Measurements from ENCODE around the gene YKT6.

Gene YKT6

DNA sequence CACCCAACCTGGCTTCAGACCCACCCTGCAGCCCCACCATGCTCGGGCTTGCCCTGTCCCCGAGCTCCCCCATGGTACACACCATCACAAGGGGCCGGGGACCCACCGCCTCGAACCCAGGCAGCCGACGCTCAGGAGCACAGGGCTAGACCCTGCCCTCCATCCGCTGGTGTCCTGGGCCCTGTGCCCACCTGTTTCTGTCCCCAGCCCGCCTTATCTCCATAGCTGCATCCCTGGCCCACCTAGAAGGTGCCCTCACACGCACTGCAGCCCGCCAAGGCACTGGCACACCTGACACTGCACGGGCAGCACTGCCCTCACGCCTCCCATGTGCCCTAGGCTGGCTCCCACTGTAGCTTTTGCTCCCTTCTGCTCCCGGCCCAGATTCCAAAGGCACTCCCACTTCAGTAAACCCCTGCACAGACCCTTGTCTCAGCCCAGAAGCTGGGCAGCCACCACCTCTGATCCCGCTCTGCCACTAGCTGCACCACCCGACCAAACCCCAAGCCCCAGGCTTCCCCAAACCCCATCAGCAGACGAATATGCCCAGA is 17.1 kb downstream of the YKT6 start:
- in situ Hi-C loops (cut with MboI; ENCODE audit: low sequenced_read_pairs), result no loop called here

DNA sequence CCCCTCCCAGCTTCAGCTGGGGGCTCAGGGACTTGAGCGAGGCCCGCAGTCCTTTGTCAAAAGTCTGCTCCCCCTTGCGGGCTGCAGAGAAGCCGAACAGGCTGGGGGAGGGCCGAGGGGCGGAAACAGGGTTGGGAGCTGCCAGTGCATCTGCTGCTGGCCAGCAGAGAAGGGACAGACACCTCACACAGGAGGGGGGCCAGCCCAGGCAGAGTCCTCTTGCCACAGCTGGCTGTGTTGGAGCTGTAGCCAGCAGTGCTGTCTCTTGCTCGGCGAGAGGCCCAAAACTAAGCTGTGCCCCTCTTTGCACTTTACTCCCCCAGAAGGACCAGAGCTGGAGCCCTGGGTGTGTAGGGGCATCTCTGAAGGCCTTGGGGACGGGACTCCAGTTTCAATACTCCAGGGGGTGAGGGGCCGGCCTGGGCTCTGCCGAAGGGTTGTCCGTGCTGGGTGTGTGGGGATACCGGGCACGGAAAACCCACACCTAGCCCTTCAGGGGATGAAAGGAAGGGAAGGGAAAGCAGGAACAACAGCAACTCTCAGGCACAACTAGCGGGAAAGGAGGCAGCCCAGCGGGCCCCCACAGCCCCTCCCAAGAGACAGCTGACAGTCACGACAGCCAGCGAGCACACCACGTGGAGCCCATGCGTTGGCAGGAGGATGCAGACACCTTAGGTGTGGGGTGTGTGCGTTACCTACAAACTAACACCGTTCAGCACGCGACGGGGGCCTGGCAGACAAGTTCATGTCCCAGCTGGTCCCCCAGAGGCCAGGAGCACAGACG is 17.8 kb downstream of the YKT6 start:
- in situ Hi-C loops (cut with MboI; ENCODE audit: low sequenced_read_pairs), result no loop called here

DNA sequence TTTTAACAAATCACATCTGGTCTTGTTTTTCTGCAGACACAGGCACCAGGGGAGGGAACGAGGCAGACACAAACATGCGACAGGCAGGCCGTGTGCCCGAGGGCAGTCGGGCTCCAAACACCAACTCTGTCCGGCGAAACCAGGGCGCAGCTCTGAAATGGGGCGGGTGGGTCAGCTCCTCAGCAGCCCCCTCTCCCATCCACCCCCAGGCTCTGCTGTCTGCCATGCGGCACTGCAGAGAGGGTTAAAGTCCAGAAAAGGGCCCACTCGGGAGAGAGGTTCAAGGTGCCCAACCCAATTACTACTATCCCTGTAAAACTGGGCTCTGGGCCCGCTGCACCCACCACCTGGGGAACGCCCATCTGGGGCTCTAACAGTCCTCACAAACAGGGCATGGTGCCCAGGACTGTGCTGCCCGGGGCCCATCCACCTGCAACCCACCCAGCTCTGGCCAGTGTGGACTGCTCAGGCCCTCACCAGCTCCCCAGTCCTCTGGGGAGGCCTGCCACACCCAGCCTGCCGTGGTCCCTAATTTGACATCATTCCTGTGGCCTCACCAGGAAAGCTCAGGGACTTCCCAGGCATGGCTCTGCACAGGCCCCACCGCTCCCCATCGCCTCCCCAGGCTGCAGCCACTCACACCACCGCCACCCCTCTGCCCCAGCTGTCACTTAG is 18.7 kb downstream of the YKT6 start:
- in situ Hi-C loops (cut with MboI; ENCODE audit: low sequenced_read_pairs), result no loop called here

DNA sequence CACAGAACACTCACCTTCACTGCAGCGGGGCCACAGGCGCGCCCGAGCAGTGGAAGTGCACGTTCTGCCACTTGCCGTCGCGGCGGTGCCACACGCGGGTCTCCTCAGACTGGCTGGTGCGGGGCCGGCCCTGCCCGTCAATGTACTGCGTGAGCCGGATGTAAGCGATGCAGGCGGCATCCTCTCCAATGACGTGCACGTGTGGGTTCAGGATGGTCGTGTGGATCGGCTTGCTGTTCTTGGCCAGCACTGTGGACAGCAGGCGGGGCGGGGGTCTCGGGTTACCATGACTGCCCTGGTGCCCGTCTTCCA is 19.2 kb downstream of the YKT6 start:
- in situ Hi-C loops (cut with MboI; ENCODE audit: low sequenced_read_pairs), result no loop called here

DNA sequence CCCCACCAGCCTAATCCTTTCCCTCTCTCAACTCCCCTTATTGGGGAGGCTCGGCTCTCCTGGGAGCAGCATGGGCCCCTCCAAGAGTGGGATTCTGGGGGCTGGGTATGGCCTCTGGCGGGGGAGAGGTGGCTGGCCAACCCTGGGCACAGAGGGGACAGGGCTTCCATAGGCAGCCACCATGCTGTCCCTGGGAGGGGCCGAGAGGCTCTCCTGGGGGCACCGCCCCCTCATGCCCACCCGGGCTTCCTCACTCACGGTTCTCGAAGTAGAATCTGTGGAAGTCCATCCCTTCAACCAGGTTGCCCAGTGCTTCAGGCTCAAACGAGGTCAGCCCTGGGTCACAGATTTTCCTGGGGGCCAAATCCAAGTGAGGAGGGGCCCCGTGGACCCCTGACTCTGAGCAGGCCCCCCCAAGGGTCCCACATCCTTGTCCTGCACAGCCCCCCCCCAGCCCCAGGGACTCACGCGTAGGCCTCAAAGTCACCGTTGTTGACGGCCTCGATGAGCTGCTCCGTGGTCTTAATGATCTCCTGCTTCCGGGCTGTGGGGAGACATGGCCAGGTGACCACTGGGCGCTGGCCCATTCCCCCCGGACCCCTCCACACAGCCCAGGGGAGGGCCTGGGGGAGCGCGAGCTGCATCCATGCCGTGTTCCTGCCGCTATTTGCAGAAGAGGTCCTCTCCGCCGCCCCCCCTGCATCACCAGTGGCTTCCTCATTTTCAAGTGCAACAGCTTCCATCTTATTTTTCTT is 19.8 kb downstream of the YKT6 start:
- in situ Hi-C loops (cut with MboI; ENCODE audit: low sequenced_read_pairs), result no loop called here

DNA sequence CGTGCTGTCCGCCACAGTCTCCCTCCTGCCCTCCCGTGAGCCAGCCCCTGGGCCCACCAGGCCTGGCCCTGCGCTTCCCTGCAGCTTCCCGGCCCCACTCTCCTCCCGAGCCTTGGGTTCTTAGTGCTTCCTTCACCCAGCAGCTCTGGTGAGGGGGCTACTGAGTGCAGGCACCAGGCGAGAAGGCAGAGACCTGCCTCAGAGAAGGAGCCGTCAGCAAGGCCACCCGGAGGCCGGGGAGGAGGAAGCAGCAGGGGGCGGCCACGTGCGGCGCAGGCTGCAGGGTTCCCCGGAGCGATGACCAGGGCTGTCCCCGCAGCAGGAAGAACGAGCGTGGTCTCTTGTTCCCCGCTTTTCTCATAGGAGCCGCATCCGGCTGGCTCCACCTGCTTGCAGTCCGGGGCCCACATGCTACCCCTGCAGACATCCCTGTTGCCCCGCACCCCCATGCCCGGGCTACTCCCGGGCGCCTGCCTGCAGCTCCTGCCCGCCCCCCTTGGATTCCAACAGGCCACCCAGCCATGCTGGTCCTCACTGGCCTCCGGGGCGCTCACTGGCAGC is 20.5 kb downstream of the YKT6 start:
- in situ Hi-C loops (cut with MboI; ENCODE audit: low sequenced_read_pairs), result no loop called here

DNA sequence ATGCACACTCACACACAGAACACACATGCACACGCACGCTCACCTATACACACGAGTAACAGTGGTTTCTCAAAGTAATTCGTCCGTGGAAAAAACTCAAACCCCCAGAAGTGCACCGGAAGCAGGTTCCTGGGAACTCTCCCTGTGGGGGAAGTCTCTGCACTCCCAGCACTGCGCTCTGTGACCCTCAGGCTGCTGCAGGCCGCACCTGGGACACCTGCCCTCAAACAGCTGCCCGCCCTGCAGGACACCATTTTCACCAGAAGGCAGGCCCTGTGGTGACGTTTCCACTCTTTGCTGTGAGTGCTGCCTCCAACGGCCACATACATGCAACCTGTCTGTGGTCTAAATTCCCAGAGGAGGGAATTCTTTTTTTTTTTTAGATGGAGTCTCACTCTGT is 21.3 kb downstream of the YKT6 start:
- in situ Hi-C loops (cut with MboI; ENCODE audit: low sequenced_read_pairs), result no loop called here

DNA sequence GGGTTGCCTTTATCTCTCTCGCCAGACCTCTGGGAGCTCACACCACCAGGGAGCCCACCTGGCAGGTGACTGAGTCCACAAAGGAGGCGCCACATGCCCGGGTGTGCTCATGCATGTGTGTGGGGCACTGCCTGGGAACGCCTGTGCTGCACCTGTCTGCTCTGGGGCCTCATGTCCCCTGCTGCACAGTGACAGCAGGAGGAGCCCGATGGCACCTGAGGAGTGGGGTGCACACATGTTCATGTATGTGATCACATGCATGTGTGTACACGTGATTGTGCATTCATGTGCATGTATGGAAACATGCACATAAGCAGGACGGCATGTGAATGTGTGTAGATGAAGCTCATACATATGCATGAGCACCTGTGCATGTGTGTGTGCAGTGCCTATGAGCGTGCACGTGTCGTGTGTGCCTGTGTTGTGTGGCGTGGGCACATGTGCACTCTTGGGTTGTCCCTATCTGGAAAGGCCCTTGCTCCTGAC is 22.0 kb downstream of the YKT6 start:
- in situ Hi-C loops (cut with MboI; ENCODE audit: low sequenced_read_pairs), result no loop called here

DNA sequence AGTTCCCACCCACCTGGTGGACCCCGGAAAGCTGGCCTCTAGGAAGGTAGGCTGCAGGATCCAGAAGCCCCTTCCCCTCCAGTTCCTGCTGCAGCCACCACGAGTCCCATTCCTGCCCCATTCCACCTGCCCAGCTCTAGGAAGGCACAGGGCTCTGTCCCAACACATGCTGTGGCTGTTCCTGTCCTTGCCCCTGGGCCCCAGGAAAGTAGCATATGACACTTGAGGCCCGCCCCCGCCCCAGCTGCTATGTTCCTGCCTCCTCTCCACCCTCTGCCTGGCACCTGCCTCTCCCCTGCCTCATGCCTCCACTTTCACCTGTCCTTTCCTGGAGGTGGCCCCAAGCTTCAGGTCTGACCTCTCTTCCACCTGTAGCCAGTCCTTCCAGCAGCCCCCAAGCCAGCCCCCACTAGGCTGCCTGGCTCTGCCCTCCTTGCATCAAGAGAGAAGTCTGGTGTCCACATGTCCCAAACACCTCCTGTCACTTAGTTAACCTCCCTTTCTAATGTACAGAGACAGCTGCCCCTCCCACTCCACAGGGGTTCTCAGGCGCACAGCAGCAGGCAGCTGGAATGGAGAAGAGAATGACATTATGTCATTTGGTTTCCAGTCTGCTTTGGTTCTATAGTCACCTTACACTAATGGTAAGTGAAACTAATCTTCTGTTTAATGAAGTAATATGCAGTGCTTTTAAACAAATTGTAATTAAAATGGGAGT is 22.7 kb downstream of the YKT6 start:
- in situ Hi-C loops (cut with MboI; ENCODE audit: low sequenced_read_pairs), result no loop called here

DNA sequence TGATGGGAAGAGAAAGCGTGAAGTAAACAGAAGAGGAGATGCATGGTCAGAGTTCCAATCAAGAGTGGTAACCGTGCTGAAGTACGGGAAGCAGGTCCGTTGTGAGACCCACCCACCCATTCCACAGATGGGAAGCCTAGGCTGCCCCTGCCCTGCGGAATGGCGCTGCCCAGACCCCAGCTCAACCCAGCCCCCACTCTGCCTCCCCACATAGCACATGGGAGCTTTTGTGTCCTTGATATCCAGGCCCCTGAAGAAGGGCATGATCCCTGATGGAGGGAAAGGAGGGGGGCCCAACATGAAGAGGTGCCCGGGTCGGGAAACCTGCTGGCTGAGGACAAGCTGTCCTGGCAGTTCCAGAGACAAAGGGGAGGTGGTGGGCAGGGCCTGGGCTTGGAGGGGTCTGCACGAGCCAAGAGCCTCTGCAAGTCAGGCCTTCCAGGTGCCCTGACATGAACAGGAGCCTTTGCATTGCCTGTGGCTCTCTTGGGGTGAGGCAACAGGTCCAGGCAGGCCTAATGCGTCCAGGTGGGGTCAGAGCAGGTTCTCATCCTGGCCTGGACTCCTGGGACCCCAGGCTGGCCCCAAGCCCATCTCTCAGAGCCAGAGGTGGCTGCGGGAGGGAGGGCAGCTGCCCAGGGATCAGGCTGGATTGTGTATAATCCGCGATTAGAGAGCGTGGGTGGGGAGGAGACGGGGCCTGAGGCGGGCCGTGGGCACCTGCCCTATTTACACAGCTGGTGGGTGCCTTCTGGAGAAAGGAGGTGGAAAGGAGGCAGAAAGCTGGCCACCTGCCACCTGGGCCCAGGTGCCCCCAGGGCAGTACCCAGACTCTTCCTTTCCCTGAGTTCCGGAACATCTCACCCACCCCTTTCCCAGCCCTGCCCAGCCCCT is 23.5 kb downstream of the YKT6 start:
- in situ Hi-C loops (cut with MboI; ENCODE audit: low sequenced_read_pairs), result no loop called here

DNA sequence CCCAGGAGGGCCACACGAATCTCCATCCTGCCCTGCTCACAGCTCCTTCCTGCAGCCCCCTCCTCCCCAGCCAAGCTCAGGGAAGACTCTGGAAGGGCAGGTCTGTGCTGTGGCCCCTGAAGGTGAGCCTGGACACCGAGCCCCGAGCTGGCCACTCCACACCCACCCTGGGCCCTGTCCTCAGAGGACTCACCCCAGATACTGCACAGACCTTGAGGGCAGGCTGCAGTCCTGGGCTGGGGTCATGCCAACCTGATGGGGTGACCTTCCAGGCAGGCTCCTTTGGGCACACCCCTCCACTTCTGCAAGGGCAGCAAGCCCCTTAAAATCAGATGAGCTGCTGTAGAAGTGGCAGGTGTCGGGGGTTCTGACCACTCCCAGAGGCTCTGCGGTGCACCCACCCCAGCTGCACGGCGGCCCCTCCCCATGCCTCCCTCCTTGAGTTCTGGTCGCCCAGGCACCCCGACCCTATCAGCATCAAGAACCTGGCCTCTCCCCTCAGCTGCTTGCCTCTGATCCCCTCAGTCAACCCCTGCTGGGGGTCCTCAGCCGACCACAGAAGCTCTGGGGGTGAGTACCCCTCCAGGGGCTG is 24.3 kb downstream of the YKT6 start:
- in situ Hi-C loops (cut with MboI; ENCODE audit: low sequenced_read_pairs), result no loop called here

DNA sequence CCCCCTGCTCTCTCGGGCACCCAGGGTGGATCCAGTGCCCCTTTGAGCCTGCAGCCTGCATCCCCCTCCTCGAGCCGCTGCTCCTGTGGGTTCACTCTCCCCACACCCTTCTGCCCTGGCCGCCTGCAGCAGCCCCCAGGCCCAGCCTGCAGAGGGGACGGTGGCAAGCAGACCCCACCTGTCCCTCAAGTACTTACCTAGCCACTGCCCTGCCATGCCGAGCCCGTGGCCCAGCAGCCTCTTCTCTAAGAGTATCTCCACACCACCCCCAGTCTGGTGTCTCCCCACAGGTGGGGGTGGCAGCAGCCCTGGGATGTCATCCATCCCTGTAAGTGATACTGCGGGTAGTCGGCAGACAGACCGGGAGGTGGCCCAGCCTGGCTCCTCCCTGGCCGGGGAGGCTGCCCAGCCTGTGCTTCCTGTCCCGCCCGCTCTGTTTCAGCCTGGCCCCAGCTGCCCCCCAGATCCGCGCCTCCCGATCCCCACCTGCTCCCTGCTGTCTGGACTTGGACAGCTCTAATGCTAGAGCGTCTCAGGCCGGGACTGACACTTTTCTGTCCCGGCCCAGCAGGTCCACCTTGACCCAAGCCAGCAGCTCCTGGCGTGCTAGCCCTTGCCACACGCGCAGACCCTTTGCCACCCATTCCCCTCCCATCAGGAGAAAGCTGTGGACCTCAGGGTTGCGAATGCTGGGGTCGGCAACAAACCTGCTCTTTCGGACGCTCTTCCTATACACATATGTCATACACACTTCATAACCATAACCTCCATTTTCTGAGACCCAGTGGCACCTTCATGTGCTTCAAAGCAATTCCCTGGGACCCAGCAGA is 25.0 kb downstream of the YKT6 start:
- in situ Hi-C loops (cut with MboI; ENCODE audit: low sequenced_read_pairs), result no loop called here

DNA sequence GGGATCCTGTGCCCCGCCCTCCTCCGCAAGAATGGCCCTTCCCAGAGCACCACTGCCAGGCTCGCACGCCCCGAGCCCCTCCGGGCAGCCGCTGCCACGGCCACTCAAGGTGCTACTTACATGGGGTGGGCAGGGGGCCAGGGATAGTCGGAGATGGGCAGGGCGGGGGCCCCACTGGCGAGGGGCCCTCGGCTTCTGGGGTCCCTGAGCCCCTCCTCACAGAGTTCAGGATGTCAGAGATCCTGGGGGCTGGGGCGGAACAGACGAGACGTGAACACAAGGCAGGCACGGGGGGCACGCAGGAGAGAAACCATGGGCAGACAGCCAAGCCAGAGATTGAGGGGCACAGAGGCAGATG is 25.6 kb downstream of the YKT6 start:
- in situ Hi-C loops (cut with MboI; ENCODE audit: low sequenced_read_pairs), result no loop called here

DNA sequence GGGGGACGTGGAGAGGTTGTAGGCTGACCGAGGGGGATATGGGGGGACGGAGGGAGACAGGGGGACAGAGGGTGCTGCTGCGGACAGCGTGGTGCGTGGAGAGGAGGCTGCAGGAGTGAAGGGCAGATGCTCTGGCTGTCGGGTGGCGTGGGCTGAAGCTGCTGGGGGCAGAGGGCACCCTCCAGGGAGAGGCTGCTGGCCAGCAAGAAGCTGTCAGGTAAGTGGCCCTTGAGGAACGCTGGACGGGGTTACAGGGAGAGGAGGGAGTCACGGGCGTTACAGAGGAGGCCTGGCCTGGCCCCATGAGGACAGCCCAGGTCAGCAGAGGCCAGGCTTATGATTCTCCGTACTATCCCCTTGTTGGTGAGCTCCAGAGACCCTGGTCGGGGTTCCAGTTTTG is 27.1 kb downstream of the YKT6 start:
- in situ Hi-C loops (cut with MboI; ENCODE audit: low sequenced_read_pairs), result no loop called here

DNA sequence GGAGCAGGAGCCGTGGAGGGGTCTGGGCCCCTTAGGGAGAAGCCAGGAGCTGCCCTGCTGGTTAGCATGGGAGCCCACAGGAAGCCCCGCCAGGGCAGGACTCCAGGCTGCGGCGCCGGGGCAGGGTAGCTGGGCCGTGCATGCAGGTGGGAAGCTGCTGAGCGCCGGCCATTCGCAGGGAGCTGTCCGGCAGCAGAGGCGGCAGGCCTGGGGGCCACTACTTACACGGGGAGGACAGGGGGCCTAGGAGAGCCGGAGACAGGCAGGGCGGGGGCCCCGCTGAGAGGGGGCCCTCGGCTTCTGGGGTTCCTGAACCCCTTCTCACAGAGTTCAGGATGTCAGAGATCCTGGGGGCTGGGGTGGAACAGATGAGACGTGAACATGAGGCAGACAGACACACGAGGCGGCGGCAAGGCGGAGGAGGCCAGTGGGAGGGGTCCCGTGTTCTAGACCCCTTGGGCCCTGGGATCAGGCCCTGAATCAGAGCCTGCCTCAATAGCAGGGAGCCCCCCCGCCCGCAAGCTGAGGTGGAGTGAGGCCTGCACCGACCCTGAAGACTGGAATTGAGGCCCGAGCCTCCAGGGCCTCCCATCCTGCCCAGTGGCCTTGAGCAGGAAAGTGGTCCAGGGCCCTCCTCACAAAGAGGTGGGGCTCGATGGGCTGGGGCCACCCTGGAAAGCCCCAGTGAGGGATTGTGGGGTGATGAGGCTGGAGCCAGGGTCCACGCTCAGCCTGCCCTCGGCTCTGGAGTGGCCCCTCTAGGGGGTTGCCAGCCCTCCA is 28.0 kb downstream of the YKT6 start:
- in situ Hi-C loops (cut with MboI; ENCODE audit: low sequenced_read_pairs), result no loop called here

DNA sequence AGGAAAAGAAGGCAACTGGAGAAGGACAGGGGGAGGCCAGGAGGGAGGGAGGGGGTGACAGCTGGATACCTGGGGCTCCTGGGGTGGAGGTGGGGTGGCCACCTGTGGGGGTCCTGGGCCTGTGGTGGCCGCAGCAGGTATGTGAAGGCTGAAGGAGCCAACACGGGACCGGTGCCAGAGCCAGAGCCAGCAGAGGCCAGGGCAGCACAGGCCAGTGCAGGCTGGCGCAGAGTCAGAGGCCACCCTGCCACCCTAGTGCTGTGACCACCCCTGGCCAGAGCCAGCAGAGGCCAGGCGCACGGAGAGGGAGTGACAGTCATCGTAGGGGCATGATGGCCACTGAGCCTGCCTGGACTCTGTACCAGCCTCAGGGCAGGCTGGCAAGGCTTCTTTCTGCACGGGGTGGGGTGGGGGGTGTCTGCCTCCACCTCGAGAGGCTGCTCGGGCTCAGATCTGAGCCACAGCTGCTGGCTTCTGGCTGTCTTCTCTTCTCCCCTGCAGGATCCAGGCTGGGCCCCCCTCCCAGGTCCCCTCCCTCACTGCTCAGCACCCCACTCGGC is 28.8 kb downstream of the YKT6 start:
- in situ Hi-C loops (cut with MboI; ENCODE audit: low sequenced_read_pairs), result no loop called here

DNA sequence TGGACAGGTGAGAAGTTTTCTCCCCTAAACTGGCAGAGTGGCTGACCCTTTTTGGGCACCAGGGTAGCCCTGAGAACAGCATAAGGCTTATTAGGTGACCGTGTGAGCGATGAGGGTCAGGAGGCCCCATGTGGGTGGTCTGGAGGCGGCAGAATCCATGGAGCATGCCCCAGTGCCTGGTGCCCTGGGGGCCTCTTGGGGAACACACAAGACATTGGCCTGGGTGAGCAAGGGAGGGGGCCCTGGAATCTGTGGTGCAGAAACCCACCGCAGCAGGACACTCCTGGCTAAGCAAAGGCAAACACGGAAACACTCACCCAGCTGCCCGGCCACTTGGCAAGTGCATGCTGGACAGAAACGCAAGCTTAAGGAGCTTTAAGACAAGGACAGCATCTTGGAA is 29.5 kb downstream of the YKT6 start:
- in situ Hi-C loops (cut with MboI; ENCODE audit: low sequenced_read_pairs), result no loop called here

All from hTERT RPE-1 (cell line).